Esophagus squamous epithelium (tissue), 4 donors: ENCODE data around the gene XG.

Experiments used
- POLR2A ChIP-seq, 4 donors: fragments of 450-650 bp; IDR thresholded peaks; one replicate each; pipeline ENCODE4 v1.6.1; 2017; ENCODE audit warnings: antibody characterized with exemption in 4 of 4, mild to moderate bottlenecking in 4 of 4, moderate library complexity in 3 of 4
- TF ChIP-seq, protein P1 (sequence below), 6 experiments: fragments of 450-650 bp in 4 of 6; fragments of 200-600 bp in 2 of 6; sonication (generic) in 2 of 6; IDR thresholded peaks; one replicate each; pipeline ENCODE4 v1.5.1; 2016 to 2019; ENCODE audit warnings: antibody characterized with exemption in 6 of 6, mild to moderate bottlenecking in 4 of 6, moderate library complexity in 4 of 6

DNA sequence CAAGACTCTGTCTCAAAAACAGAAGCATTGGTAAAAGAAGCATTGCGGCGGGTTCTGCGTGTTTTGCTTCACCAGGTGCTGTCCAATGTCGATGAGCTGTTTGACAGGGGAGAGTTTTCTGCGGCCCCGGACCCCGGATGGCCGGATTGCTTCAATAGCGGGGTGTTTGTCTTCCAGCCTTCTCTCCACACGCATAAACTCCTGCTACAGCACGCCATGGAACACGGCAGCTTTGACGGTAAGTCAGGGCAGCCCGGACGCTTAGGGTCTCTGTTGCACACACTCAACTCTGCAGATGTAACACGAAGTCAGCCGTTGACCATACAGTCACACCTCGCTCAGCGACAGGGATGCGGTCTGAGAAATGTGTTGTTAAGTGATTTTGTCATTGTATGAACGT, 103.1 kb downstream of the XG start:
- no peak for TF ChIP-seq POLR2A (IDR thresholded peaks at IDR 0.05)
- TF ChIP-seq, protein P1, sequence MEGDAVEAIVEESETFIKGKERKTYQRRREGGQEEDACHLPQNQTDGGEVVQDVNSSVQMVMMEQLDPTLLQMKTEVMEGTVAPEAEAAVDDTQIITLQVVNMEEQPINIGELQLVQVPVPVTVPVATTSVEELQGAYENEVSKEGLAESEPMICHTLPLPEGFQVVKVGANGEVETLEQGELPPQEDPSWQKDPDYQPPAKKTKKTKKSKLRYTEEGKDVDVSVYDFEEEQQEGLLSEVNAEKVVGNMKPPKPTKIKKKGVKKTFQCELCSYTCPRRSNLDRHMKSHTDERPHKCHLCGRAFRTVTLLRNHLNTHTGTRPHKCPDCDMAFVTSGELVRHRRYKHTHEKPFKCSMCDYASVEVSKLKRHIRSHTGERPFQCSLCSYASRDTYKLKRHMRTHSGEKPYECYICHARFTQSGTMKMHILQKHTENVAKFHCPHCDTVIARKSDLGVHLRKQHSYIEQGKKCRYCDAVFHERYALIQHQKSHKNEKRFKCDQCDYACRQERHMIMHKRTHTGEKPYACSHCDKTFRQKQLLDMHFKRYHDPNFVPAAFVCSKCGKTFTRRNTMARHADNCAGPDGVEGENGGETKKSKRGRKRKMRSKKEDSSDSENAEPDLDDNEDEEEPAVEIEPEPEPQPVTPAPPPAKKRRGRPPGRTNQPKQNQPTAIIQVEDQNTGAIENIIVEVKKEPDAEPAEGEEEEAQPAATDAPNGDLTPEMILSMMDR (IDR thresholded peaks at IDR 0.05) = no peak
